SH-SY5Y (cell line): ENCODE data around the gene AOC3.

Source experiments
- GATA2 ChIP-seq: IDR thresholded peaks from 2 replicates; pipeline ENCODE4 v1.6.1; 2011; ENCODE audit warnings: mild to moderate bottlenecking, low read depth, low read length
- GATA3 ChIP-seq: IDR thresholded peaks from 2 replicates; pipeline ENCODE4 v1.6.1; 2011; ENCODE audit warnings: low read depth, mild to moderate bottlenecking, low read length, moderate library complexity

DNA sequence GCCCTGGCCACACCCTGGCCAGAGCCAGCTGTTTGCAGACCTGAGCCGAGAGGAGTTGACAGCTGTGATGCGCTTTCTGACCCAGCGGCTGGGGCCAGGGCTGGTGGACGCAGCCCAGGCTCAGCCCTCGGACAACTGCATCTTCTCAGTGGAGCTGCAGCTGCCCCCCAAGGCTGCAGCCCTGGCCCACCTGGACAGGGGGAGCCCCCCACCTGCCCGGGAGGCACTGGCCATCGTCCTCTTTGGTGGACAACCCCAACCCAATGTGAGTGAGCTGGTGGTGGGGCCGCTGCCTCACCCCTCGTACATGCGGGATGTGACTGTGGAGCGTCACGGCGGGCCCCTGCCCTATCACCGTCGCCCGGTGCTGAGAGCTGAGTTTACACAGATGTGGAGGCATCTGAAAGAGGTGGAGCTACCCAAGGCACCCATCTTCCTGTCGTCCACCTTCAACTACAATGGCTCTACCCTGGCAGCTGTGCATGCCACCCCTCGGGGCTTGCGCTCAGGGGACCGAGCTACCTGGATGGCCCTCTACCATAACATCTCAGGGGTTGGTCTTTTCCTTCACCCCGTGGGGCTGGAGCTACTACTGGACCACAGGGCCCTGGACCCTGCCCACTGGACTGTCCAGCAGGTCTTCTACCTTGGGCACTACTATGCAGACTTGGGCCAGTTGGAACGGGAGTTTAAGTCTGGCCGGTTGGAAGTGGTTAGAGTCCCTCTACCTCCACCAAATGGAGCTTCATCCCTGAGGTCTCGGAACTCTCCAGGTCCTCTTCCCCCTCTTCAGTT lies 6.0 kb upstream of the AOC3 start:
- TF ChIP-seq GATA2 = no peak
- no peak for TF ChIP-seq GATA3
